Measurements from ENCODE around the gene FAU. TPM values are rescaled to one million over a fixed set of nuclear protein-coding genes. Genes with fewer than 3 reads are reported as not detected.
A peak's percentile ranks its signal among the peaks of the same experiment; 100 is the strongest.
"Not testable (repeated sequence)": the region's sequence is repeated elsewhere in the genome, so short reads cannot be mapped to it uniquely, and the experiment has no call there.

The FAU gene
- total RNA-seq, 4 donors from 2014 or later: 465 to 1,081 (median 716) TPM

DNA sequence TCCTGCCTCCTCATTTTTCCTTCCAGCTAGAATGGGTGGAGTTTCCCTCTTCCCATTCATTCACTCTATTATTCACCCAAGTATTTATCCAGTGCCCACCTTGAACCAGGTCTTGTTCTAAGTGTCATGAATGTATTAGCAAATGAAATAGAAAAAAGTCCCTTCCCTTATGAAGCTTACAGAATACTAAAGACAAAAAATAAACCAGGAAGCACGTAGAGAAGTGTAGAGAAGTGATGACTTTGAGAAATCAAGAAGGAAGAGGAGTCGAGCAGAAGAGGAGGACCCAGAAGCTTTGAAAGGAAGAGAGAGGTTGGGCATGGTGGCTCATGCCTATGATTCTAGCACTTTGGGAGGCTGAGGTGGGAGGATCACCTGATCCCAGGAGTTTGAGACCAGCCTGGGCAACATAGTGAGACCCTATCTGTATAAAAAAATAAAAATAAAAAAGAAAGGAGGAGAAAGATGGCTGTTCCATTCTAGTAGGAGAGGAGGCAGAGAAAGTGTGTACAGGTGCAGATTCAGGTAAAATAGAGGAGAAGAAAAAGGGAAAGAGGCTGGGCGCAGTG is 29.5 kb upstream of the FAU start:
- Histone ChIP-seq H3K27ac (replicated peaks in 1 of 4) (peak overlapping the region in 3 of 4 donors; percentile 36 to 54 (median 47)), H3K9me3 (no peaks in the 10 kb centered on the region), H3K4me1 (peaks cover 4 to 13% (median 10%) of the 10 kb centered on the region in 4 donors), H3K27me3 (no peaks in the 10 kb centered on the region), H3K4me3 (no peak overlapping the region), H3K36me3 (no peaks in the 10 kb centered on the region)
- intact Hi-C loops (cut with DNase I): no loop called here
- TF ChIP-seq CTCF (IDR thresholded peaks at IDR 0.05) (no peak), POLR2A (IDR thresholded peaks at IDR 0.05; ENCODE audit: low read depth) (no peak), POLR2AphosphoS5 (IDR thresholded peaks at IDR 0.05) (no peak), EP300 (IDR thresholded peaks at IDR 0.05) (no peak)
- DNase-seq (ENCODE audit: extremely low spot score): no peak
- 64% methylated on average over 3 of the region's 3 CpGs for WGBS

DNA sequence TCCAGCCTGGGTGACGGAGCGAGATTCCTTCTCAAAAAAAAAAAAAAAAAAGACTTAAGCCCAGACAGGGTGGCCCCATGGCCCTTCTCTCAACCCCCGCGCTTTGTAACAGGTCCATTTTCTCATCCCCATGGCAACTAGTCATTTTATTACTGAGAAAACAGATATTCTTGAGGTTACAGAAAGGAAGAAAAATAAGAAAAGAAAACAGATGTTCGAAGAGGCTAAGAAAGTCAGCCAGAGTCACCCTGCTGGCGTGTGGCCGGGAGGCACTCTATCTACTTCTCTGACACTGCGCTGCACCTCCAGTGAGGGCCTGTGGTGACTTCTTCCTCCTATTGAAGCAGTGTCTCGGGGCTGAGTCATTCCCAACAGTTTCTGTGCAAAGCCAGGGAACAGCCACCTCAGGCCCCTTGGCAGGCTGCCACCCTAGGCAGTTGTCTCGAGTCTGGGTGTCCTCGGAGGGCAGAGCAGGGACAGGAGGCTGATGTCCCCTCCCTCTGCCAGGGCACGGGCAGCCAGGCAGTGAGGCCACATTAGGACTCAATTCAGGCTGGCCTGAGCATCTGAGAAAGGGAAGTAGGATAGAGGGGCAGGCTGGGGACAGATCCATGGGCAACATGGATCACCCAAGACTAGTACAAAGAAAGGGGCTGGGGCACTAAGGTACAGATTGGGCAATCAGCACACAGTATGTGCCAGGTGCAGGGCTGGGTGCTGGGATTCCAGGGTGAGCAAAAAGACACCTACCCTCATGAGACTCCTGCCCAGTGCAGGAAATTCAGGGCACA is 28.8 kb upstream of the FAU start:
- H3K36me3 ChIP-seq: no peaks in the 10 kb centered on the region
- DNase-seq (ENCODE audit: extremely low spot score): peak; percentile 93
- WGBS: 38% methylated on average over 10 of the region's 12 CpGs
- peaks cover 4 to 13% (median 10%) of the 10 kb centered on the region in 4 donors for H3K4me1 ChIP-seq
- no peak overlapping the region for H3K4me3 ChIP-seq
- H3K9me3 ChIP-seq: no peaks in the 10 kb centered on the region
- H3K27ac ChIP-seq (replicated peaks in 1 of 4): peak overlapping the region; percentile 36 to 54 (median 50)
- intact Hi-C loops (cut with DNase I): no loop called here
- TF ChIP-seq POLR2AphosphoS5 (IDR thresholded peaks at IDR 0.05) (peak in 1 of 2 donors; percentile 25), CTCF (IDR thresholded peaks at IDR 0.05) (no peak)
- H3K27me3 ChIP-seq: no peaks in the 10 kb centered on the region

GRCh38 chr11:65150131-65150508 is 28.2 kb upstream of the FAU start:
- H3K4me1 ChIP-seq: peaks cover 4 to 13% (median 10%) of the 10 kb centered on the region in 4 donors
- H3K27me3 ChIP-seq; H3K4me3 ChIP-seq; H3K36me3 ChIP-seq; DNase-seq (ENCODE audit: extremely low spot score); intact Hi-C loops (cut with DNase I); H3K9me3 ChIP-seq: not testable (repeated sequence)
- 74% methylated on average over 10 of the region's 10 CpGs for WGBS
- peak overlapping the region in 3 of 4 donors; percentile 36 to 54 (median 47) for H3K27ac ChIP-seq (replicated peaks in 1 of 4)

GRCh38 chr11:65148657-65149056 is 26.7 kb upstream of the FAU start:
- Histone ChIP-seq H3K4me3 (no peak overlapping the region), H3K27me3 (no peaks in the 10 kb centered on the region), H3K9me3 (no peaks in the 10 kb centered on the region), H3K27ac (replicated peaks in 1 of 4) (no peak overlapping the region), H3K4me1 (peaks cover 4 to 13% (median 10%) of the 10 kb centered on the region in 4 donors), H3K36me3 (no peaks in the 10 kb centered on the region)
- TF ChIP-seq EP300 (IDR thresholded peaks at IDR 0.05): no peak
- TF ChIP-seq POLR2AphosphoS5 (IDR thresholded peaks at IDR 0.05): no peak
- TF ChIP-seq CTCF (IDR thresholded peaks at IDR 0.05): no peak
- no peak for TF ChIP-seq POLR2A (IDR thresholded peaks at IDR 0.05; ENCODE audit: low read depth)
- DNase-seq (ENCODE audit: extremely low spot score): no peak
- intact Hi-C loops (cut with DNase I): no loop called here
- 86% methylated on average over 3 of the region's 5 CpGs for WGBS

DNA sequence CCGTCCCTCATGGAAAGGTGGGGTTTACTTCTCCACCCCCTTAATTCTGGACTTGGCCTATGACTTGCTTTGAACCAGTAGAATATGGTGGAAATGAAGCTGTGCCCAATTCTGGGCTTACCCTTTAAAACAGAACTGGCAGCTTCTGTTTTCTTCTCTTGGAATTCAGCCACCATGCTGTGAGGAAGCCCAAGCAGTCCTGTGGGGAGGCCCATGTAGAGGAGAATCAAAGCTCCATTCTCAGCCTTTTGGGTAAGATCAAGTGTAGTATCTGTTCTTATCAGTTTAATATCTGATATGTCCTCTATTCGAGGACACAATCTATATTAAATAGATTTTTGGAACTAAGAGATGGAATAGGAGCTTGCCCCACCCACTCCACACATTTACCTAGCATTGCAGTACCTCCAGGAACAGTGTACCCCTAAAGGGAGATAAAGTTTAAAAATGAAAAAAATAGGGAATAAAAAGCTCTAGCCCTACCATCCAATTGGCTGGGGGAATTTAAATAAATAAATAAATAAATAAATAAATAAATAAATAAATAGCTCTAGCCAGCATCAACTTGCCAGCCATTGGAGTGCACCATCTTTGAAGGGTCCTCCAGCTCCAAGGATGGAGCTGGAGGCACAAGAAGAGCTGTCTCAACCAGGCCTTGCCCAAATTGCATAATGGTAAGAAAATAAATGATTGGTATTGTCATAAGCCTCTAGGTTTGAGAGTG is 25.6 kb upstream of the FAU start:
- no peak for TF ChIP-seq POLR2A (IDR thresholded peaks at IDR 0.05; ENCODE audit: low read depth)
- TF ChIP-seq POLR2AphosphoS5 (IDR thresholded peaks at IDR 0.05): no peak
- no peak for TF ChIP-seq CTCF (IDR thresholded peaks at IDR 0.05)
- Histone ChIP-seq H3K9me3 (no peaks in the 10 kb centered on the region), H3K4me3 (no peak overlapping the region), H3K36me3 (no peaks in the 10 kb centered on the region), H3K4me1 (peaks cover 4 to 13% (median 10%) of the 10 kb centered on the region in 4 donors), H3K27ac (replicated peaks in 1 of 4) (no peak overlapping the region), H3K27me3 (no peaks in the 10 kb centered on the region)
- DNase-seq (ENCODE audit: extremely low spot score): no peak
- 82% methylated on average over 2 of the region's 2 CpGs for WGBS
- intact Hi-C loops (cut with DNase I): no loop called here

Measured in esophagus muscularis mucosa (tissue), 4 donors.